A673 (cell line): Measurements from ENCODE around the gene PTBP1. TPM values are rescaled to one million over a fixed set of nuclear protein-coding genes. Genes with fewer than 3 reads are reported as not detected.
A peak's percentile ranks its signal among the peaks of the same experiment; 100 is the strongest.

ENCODE experiments used
- BruUV-seq: library from RNA; stranded (reverse); fragments of 400-500 nt; replicated peaks from 2 replicates; lab custom pipeline; 2021; lab: Mats Ljungman, UMichigan
- CTCF ChIA-PET: fragments of 300-600 bp; sonication (Branson Sonifier 250); formaldehyde crosslinking; loops from one replicate; lab custom pipeline; 2022; ENCODE audit warnings: antibody characterized with exemption; lab: Charles Lee
- POLR2A ChIA-PET: fragments of 300-600 bp; sonication (Branson Sonifier 250); formaldehyde crosslinking; loops from one replicate; lab custom pipeline; 2022; ENCODE audit warnings: antibody characterized with exemption; ENCODE audit not compliant: low non-redundant PET; lab: Charles Lee
- DNase-seq: peaks from one replicate; pipeline ENCODE4 v3.0.0-alpha.2; 2015; ENCODE audit warnings: low spot score
- H3K27ac ChIP-seq: fragments of 200-600 bp; sonication (generic); 2 replicates; pipeline ENCODE4 v1.5.1; 2016; ENCODE audit warnings: mixed run types, low read depth, mild to moderate bottlenecking, mixed read lengths, antibody characterized with exemption, low read length; ENCODE audit not compliant: poor library complexity, severe bottlenecking
- H3K27me3 ChIP-seq: fragments of 200-600 bp; sonication (generic); replicated peaks from 2 replicates; pipeline ENCODE4 v1.6.1; 2017; ENCODE audit warnings: mixed run types, low read depth, mild to moderate bottlenecking, mixed read lengths, antibody characterized with exemption, low read length; ENCODE audit not compliant: insufficient read depth, poor library complexity
- H3K36me3 ChIP-seq: fragments of 200-600 bp; sonication (generic); 2 replicates; pipeline ENCODE4 v1.6.1; 2016; ENCODE audit warnings: mixed run types, mild to moderate bottlenecking, mixed read lengths, antibody characterized with exemption, low read length; ENCODE audit not compliant: insufficient read depth, poor library complexity, severe bottlenecking
- H3K4me1 ChIP-seq: fragments of 200-600 bp; sonication (generic); 2 replicates; pipeline ENCODE4 v1.6.1; 2017; ENCODE audit warnings: mixed run types, mild to moderate bottlenecking, mixed read lengths, antibody characterized with exemption, low read length; ENCODE audit not compliant: insufficient read depth, poor library complexity, severe bottlenecking
- H3K4me3 ChIP-seq: fragments of 200-600 bp; sonication (generic); 2 replicates; pipeline ENCODE4 v1.5.1; 2016; ENCODE audit warnings: low read depth, mixed run types, mild to moderate bottlenecking, mixed read lengths, low read length; ENCODE audit not compliant: poor library complexity, severe bottlenecking
- H3K9me3 ChIP-seq: fragments of 200-600 bp; sonication (generic); 2 replicates; pipeline ENCODE4 v1.6.1; 2016; ENCODE audit warnings: mixed run types, low read depth, mild to moderate bottlenecking, mixed read lengths, antibody characterized with exemption, low read length; ENCODE audit not compliant: poor library complexity, severe bottlenecking
- EZH2 ChIP-seq: fragments of 200-600 bp; sonication (generic); IDR thresholded peaks from 2 replicates; pipeline ENCODE4 v1.6.1; 2017; ENCODE audit warnings: borderline replicate concordance, low read depth, mild to moderate bottlenecking, mixed read lengths, antibody characterized with exemption, low read length; ENCODE audit not compliant: poor library complexity, severe bottlenecking
- intact Hi-C: fragments of 100-400 bp; cut with micrococcal nuclease; formaldehyde crosslinking; loops from one replicate; pipeline ENCODE4 v1.10.0; 2022; ENCODE audit not compliant: unreplicated experiment
- microRNA-seq: library from miRNA; unstranded; fragments of <30 nt; microRNA quantifications from one replicate; pipeline ENCODE4 v1.2.0, GENCODE V29; 2021
- total RNA-seq: library from RNA; stranded (reverse); gene quantifications from 2 replicates; pipeline ENCODE4 v1.2.3, GENCODE V29; 2021
- TF ChIP-seq, protein P1 (sequence below): fragments of 300-800, 200-600 bp; sonication (generic); conservative IDR thresholded peaks from 2 replicates; pipeline ENCODE4 v1.5.1; 2017; ENCODE audit warnings: low read depth, mild to moderate bottlenecking, antibody characterized with exemption, low read length, moderate library complexity, mixed read lengths

Gene PTBP1
- total RNA-seq, 1 experiment from 2014 or later, result 800 TPM

DNA sequence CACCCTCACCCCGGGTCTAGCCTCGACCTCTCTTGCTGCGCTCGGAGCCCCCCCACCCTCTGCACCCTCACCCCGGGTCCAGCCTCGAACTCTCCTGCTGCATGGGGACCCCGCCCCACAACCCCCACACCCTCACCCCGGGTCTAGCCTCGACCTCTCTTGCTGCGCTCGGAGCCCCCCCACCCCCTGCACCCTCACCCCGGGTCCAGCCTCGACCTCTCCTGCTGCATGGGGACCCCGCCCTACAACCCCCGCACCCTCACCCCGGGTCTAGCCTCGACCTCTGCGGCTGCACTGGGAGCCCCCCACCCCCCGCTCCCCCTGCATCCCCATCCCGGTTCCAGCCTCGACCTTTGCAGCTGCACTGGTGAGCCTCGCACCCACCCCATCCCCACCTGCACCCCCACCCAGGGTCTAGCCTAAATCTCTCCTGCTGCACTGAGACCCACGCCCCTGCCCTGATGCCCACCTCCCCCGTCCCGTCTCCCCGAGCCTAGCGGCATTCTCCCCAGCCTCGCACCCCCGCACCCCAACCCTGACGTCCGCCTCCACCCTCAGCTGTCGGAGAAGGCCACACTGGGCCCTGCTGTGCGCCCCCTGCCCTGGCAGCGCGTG is 64.0 kb downstream of the PTBP1 start:
- H3K27ac ChIP-seq, result no peak overlapping the region
- no TSS peak for BruUV-seq
- TF ChIP-seq EZH2, result no peak
- TF ChIP-seq, protein P1, sequence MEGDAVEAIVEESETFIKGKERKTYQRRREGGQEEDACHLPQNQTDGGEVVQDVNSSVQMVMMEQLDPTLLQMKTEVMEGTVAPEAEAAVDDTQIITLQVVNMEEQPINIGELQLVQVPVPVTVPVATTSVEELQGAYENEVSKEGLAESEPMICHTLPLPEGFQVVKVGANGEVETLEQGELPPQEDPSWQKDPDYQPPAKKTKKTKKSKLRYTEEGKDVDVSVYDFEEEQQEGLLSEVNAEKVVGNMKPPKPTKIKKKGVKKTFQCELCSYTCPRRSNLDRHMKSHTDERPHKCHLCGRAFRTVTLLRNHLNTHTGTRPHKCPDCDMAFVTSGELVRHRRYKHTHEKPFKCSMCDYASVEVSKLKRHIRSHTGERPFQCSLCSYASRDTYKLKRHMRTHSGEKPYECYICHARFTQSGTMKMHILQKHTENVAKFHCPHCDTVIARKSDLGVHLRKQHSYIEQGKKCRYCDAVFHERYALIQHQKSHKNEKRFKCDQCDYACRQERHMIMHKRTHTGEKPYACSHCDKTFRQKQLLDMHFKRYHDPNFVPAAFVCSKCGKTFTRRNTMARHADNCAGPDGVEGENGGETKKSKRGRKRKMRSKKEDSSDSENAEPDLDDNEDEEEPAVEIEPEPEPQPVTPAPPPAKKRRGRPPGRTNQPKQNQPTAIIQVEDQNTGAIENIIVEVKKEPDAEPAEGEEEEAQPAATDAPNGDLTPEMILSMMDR, result no peak
- H3K27me3 ChIP-seq, result no peaks in the 10 kb centered on the region
- H3K36me3 ChIP-seq, result no peaks in the 10 kb centered on the region
- peak overlapping the region; percentile 51 for H3K4me3 ChIP-seq
- H3K9me3 ChIP-seq, result no peaks in the 10 kb centered on the region
- intact Hi-C loops, result loop anchor here (5.0 to 10.0 kb wide), 3 partner anchors 89 to 384 kb away; partner anchors contain the start of genes ATP5F1D, MIDN and WDR18
- ChIA-PET POLR2A (no interaction called here), CTCF (no interaction called here)
- no peak for DNase-seq
- peaks cover 9% of the 10 kb centered on the region for H3K4me1 ChIP-seq

Small RNA genes lying within 50 kb of the gene (microRNA-seq; reads per million reads assigned to microRNA genes)
- 503 reads per million, percentile 76 among the genes with 10 or more reads in this experiment for gene MIR3187
- gene MIR4745, result 34.5 reads per million, percentile 51 among the genes with 10 or more reads in this experiment

Other genes with a start within 250 kb of the PTBP1 start
- gene BSG, start 224.9 kb upstream of the PTBP1 start, total RNA-seq, result 865 TPM in 2 replicates
- 13.1 and 15.7 TPM in 2 replicates for gene HCN2, start 207.6 kb upstream of the PTBP1 start, total RNA-seq
- 100 and 107 TPM in 2 replicates for gene POLRMT, start 163.9 kb upstream of the PTBP1 start, total RNA-seq
- 0.19 and 0.57 TPM in 2 replicates for gene FGF22, start 157.6 kb upstream of the PTBP1 start, total RNA-seq
- gene RNF126, start 134.2 kb upstream of the PTBP1 start, total RNA-seq, result 90.2 and 93.3 TPM in 2 replicates
- 5.9 and 6.0 TPM in 2 replicates for gene FSTL3, start 121.1 kb upstream of the PTBP1 start, total RNA-seq
- not detected in 2 replicates for gene PRSS57, start 102.0 kb upstream of the PTBP1 start, total RNA-seq
- 21.2 and 40.3 TPM in 2 replicates for gene PALM, start 88.5 kb upstream of the PTBP1 start, total RNA-seq
- 0.11 TPM in 1 of 2 replicates, not detected in the other for gene MISP, start 46.3 kb upstream of the PTBP1 start, total RNA-seq
- 13.3 and 20.1 TPM in 2 replicates for gene PLPPR3, start 24.5 kb downstream of the PTBP1 start, total RNA-seq
- not detected in 2 replicates for gene AZU1, start 30.4 kb downstream of the PTBP1 start, total RNA-seq
- not detected in 2 replicates for gene PRTN3, start 43.5 kb downstream of the PTBP1 start, total RNA-seq
- gene ELANE, start 54.9 kb downstream of the PTBP1 start, total RNA-seq, result not detected in 2 replicates
- 1.1 and 1.4 TPM in 2 replicates for gene CFD, start 62.2 kb downstream of the PTBP1 start, total RNA-seq
- gene MED16, start 95.7 kb downstream of the PTBP1 start, total RNA-seq, result 83.0 and 86.3 TPM in 2 replicates
- gene RNU6-9, start 96.0 kb downstream of the PTBP1 start, total RNA-seq, result not detected in 2 replicates
- 39.3 and 45.5 TPM in 2 replicates for gene R3HDM4, start 115.8 kb downstream of the PTBP1 start, total RNA-seq
- gene KISS1R, start 119.9 kb downstream of the PTBP1 start, total RNA-seq, result 0.20 TPM in 1 of 2 replicates, not detected in the other
- gene ARID3A, start 128.6 kb downstream of the PTBP1 start, total RNA-seq, result 19.6 and 26.3 TPM in 2 replicates
- gene WDR18, start 186.9 kb downstream of the PTBP1 start, total RNA-seq, result 109 and 116 TPM in 2 replicates
- gene GRIN3B, start 203.0 kb downstream of the PTBP1 start, total RNA-seq, result not detected in 2 replicates
- gene TMEM259, start 223.7 kb downstream of the PTBP1 start, total RNA-seq, result 151 and 170 TPM in 2 replicates
- gene RNU6-2, start 224.1 kb downstream of the PTBP1 start, total RNA-seq, result not detected in 2 replicates
- 112 and 146 TPM in 2 replicates for gene CNN2, start 229.2 kb downstream of the PTBP1 start, total RNA-seq
- 12.0 and 21.2 TPM in 2 replicates for gene ABCA7, start 242.7 kb downstream of the PTBP1 start, total RNA-seq